Astrocyte of the hippocampus (primary cell): ENCODE data around the gene JOSD2.
"Not testable (repeated sequence)": the region's sequence is repeated elsewhere in the genome, so short reads cannot be mapped to it uniquely, and the experiment has no call there.

ENCODE experiments used
- DNase-seq: peaks from one replicate; pipeline ENCODE4 v3.0.0; 2011; ENCODE audit warnings: low read depth, low spot score

Gene JOSD2

DNA sequence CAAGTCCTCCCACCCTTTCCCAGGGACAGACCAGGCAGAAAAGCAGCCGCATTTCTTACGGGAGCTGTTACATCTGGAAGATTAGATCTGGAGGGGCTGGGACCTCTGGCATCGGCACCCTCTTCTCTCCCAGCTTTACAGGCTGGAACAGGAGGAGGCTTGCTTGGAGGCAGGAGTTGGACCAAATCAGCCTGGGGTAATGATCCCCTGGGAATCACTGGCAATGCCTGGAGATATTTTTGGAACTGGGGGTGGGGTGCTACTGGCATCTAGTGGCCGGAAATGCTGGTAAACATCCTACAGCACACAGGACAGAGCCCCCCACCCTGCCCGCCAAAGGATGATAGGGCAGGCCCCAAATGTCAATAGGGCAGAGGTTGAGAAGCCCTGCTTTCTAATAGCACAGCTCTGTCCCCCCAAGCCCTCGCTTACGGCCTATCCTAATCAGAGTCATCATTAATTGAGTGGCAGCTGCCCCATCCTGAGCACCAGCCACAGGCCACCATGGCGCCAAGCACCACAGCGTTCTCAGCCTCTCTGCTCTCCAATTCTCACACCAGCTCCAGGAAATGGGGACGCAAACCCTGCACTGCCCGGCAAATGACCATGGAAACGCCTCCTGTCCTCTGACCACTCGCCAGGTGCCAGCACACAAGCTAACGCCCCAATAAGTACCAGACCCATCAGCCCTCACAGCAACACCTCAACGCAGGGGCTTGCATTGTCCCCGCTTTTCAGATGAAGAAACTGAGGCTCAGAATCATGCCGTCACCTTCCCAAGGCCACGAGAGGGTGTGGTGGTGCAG is 36.6 kb upstream of the JOSD2 start:
- DNase-seq, result no peak

DNA sequence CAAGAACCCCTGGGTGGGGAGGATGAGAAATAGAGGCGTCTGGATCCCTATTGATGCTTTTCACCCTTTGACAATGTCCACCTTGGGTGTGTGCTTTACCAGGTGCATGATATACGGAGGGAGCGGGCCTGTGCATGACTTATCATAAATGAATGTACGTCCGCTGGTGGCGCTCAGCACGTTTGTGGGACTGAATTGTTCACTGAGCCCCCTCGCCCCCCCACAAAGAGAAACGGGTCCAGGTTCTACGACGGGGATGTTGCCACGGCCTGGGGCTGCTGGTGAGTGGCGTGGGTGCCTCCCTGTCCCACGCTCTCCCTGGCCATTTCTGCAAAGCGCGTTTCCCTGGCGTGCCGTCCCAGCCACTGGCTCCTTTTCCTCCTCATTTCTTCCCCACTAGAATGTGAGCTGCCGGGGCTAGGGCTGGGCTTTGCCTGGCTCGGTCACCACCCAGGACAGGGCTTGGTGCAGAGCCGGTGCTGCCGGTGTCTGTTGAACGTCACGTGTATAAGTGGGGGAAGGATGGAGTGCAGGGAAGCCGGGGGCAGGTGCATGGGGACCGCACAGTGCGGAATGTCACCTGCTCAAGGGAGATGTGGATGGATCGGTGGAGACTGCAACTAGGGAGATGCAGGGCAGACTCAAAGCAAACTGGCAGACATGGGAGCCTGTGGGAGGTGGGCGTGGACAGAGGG is 35.7 kb upstream of the JOSD2 start:
- no peak for DNase-seq

DNA sequence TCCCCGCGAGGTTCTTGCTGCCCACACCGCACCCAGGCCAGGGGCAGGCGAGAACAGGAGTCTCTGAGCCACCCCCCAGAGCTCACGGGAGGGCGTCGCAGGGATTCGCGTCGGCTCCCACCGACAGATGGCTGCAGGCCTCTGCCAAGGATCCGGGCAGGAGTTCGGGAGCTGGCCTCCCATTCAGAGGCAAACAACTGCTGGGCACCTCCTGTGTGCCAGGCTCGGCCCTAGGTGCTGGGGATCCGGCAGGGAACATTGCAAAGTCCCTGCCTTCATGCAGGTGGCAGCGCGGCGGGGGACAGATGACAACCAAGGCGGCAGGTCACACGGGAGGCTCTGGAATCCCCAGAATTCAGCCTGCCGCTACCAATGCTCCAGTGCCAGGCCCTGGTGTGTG is 32.0 kb upstream of the JOSD2 start:
- DNase-seq, result no peak

DNA sequence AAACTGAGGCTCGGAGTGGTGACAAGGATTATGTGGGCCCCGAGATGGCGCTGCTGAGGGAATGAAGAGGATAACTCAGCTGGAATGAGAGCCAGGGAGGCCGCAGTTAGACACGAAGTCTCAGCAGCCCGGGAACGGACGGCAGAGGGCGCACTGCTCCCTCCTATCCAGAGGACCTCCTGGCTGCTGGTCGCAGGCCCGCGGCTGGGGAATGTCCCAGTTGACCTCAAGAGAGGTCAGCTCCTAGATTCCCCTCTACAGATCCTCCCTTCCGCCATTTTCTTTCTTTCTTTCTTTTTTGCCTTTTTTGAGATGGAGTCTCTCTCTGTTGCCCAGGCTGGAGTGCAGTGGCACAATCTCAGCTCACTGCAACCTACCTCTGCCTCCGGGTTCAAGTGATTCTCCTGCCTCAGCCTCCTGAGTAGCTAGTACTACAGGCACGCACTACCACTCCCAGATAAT is 26.8 kb upstream of the JOSD2 start:
- DNase-seq, result peak; percentile 90

DNA sequence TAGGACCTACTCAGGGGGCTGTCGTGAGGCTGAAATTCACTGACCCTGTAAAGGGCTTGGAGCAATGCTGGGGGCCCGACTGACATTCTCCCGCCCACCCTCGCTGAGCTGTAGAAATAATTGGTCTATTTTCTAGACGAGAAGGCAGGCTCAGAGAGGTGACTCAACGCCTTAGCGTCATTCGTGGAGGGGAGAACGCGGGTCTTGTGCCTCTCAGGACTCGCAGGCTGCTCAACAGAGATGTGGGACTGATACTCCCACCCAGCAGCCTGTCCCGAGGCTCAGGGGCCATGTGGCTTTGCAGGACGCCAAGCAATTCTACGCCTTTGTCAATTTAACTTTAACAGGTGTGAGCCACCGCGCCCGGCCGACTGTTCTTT is 26.3 kb upstream of the JOSD2 start:
- no peak for DNase-seq

DNA sequence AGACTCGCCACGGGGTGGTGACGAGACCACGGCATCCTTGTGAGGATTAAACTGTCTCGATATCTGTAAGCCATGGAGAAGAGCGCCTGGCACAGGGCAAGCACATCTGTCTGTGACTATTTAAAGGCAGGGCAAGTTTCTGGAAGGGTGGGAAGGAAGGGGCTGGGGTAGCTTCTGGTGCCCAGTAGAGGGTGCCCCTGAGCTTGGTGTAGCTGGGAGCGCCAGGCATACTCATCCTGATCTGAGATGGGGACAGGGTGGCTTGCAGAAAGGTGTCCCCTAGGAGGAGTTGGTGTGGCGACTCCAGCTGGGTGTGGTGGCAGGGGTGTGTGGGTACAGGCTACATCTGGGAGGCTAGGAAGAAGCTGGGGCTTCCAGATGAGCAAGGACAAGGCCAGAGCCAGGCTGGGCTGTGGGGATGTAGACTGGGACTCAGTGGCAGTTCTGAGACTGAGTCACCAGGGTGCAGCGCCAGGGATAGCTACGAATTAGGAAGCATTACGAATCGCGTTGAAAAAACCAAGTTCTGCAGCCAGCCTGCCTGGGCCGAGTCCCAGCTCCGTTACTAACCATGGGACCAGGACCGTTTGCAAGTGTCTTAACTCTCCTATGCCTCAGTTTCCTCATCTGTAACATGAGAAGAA is 25.8 kb upstream of the JOSD2 start:
- DNase-seq, result no peak

DNA sequence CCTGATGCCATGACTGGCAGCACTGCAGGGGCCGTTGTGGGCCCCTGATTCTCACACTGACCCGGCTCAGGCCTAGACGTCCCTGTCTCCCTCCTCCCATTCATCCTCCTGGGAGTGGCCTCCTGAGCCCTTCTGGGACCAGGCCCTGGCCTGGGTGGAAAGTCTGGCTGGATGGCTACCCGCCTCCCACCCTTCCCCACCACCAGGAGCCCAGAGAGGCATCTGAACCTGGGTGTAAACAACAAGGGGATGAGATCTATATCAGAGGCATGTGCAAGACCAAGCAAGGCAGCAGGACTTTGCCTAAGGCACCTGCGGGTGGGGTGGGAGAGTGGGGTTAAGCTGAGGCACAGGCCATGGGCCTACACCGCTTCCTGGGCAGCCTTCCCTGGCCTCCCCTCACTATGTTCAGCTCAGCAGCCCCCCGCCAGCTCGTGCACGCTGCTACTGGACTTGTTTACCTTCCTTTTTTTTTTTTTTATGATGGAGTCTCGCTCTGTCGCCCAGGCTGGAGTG is 24.7 kb upstream of the JOSD2 start:
- no peak for DNase-seq

DNA sequence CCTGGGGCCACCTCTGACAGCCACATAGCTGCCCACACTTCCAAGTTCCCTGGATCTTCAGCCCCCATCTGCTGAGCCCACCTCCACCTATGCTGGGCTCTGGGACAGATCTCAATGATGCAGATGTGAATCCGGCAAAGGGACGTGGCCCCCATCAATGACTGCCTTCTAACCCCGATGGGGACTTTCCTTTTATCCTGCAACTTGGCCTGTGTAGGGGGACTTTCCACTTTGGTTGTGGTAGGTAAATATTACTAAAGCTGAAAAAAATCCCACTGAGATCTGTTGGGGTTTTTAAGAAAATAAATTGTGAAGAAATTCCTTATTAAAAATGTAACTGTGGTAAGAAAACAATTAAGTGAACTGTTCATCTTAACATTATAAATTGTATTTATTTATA is 23.5 kb upstream of the JOSD2 start:
- DNase-seq, result no peak

DNA sequence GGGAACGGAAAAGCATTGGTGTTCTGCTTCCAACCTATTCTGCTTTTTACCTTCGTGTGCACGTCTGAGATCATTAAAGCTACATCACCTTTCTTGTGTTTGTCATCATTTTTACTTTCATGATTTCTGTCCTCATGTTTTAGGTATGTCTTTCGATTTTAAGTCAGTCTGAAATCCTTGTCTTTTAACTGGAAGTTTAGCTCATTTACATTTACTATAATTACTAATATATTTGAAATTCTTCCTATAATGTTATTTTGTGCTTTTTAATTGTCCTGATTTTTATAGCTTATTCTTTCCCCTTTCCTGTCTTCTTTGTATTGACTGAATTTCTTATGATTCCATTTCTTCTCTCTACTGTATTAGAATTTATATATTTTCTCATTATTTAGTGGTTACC is 22.0 kb upstream of the JOSD2 start:
- no peak for DNase-seq

DNA sequence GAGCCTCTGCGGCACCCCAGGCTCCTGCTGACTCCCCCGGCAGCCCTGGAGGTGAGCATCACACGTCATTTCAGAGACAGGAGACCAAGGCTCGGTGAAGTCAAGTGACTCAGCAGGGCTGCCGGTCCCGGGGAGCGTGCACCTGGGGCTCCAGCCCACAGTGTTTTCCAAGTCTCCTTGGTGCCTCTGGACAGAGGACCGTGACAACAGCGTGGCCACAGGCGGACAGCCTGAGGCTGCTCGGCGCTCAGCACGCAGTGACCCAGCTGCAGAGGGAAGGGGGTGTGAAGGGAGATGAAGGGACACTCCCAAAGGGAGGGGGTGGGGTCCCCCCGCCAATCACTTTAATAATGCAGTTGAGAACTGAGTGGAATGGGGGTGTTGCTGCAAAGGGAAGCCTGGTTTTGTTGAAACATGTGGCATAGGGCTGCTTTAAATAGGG is 20.2 kb upstream of the JOSD2 start:
- DNase-seq, result no peak

DNA sequence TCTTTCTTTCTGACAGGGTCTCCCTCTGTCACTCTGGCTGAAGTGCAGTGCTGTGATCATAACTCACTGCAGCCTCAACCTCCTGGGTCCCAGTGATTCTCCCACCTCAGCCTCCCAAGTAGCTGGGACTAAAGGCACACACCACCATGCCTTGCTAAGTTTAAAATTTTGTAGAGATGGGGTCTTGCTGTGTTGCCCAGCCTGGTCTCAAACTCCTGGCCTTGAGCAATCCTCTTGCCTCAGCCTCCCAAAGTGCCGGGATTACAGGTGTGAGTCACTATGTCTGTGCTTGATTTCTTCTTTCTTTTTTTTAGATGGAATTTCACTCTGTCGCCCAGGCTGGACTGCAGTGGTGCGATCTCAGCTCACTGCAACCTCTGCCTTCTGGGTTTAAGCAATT is 17.1 kb upstream of the JOSD2 start:
- not testable (repeated sequence) for DNase-seq

DNA sequence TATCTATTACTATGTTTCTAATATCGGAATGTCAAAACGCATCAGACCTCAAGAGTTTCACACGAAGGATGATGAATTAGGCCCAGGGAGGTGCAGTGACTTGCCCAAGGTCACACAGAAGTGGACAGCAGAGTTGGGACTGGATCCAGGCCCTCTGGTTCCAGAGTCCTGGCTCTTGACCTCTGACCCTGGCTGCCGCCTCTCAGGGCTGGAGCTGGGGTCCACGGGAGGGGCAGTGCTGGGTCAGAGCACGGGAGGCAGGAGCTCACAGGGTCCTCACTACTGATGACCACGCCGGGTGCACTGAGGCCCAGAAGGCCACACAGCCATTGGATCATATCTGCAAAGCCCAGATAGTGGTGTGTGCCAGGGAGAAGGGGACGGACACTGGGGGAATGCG is 11.9 kb upstream of the JOSD2 start:
- DNase-seq, result no peak

DNA sequence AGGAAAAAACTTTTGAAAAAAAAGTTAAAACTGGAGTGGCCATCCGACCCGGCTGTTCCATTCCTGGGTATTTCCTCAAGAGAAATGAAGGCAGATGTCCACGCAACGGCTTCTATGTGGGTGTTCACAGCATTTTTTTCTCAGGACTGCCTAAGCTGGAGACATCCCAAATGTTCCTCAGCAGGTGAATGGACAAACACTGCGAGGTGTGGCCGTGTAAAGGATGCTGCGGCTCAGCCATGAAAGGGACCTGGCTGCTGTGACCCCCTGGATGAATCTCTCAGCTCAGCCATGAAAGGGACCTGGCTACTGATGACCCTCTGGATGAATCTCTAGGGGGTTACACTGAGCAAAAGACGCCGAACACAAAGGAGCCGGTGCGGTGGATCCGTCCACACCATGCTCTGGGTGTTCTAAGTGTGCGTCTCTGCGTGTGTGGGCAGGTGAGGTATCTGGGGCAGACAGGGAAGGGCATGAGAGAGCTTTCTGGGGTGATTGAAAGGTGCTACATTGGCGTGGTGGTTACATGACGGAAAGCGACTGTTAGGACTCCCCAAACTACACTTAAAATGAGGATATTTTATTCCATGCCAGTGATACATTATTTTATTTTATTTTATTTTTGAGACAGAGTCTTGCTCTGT is 10.0 kb upstream of the JOSD2 start:
- no peak for DNase-seq

DNA sequence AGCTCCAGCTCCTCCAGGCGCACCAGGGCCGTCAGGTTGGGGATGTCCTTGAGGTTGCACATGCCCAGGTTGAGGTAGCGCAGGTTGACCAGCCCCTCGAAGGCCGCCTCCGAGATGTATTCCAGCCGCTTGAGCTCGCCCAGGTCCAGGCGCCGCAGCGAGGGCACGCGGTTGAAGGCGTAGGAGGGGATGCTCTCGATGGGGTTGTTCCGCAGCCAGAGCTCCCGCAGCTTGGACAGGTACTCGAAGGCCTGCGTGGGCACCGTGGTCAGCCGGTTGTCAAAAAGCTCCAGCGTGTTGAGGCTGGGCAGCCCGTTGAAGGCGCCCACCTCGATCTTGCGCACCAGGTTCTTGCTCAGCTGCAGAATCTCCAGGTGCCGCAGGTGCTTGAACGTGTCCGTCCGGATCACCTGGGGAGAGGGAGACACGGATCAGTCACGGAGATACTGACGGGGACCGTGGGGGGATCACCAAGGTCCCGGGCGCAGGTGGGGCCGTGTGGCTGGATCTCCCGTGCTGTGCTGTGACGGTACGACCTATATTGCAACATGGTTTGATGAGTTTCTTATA is 8.1 kb upstream of the JOSD2 start:
- no peak for DNase-seq

DNA sequence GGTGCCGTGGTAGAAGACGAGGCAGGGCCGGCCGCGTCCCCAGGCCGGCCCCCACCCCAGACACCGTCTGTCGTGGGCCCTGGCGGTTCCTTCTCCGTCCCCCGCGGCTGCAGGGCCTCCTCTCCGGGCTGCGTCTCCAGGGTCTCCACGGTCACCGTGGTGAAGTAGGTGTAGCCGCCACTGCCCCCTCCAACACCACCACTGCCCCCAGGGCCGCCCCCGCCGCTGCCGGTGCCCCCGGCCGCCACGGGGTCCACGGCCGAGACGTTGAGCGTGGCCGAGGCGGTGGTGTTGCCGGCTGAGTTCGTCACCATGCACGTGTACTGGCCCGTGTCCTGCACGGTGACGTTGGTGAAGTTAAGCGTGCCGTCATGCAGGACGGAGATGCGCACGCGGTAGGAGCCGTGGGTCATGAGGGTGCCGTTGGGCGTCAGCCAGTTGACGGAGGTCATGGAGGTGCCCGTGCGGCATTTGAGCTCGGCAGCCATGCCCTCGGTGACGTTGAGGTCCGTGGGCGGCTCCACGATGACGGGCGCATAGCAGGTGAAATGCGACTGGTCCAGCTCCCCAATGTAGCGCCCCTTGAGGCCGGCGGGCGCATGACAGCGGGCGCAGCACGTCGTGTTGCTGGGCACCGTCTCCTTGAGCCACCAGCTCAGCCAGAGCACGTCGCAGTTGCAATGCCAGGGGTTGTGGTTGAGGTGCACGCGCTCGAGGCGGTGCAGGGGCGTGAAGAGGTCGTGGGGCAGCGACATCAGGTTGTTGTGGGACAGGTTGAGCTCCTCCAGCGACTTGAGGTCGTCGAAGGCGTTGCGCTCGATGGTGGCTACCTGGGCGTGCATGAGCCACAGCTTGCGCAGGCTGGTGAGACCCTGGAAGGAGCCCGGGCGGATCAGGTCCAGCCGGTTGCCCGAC is 7.4 kb upstream of the JOSD2 start:
- DNase-seq, result no peak

DNA sequence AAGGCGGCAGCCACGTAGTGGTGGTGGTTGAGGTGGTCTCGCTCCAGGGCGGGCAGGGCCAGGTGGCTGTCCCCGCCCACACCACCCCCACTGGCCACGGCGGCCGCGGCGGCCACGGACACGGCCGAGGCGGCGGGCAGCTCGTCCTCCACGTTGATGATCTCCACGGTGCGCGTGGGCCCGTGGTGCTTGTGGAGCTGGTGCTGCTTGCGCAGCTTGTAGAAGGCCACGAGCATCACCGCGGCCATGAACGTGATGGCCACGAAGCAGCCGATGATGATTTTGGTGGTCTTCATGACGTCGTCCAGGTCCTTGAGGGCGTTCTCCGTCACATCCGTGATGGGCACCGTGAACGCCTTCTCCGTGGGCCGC is 6.7 kb upstream of the JOSD2 start:
- DNase-seq, result no peak

DNA sequence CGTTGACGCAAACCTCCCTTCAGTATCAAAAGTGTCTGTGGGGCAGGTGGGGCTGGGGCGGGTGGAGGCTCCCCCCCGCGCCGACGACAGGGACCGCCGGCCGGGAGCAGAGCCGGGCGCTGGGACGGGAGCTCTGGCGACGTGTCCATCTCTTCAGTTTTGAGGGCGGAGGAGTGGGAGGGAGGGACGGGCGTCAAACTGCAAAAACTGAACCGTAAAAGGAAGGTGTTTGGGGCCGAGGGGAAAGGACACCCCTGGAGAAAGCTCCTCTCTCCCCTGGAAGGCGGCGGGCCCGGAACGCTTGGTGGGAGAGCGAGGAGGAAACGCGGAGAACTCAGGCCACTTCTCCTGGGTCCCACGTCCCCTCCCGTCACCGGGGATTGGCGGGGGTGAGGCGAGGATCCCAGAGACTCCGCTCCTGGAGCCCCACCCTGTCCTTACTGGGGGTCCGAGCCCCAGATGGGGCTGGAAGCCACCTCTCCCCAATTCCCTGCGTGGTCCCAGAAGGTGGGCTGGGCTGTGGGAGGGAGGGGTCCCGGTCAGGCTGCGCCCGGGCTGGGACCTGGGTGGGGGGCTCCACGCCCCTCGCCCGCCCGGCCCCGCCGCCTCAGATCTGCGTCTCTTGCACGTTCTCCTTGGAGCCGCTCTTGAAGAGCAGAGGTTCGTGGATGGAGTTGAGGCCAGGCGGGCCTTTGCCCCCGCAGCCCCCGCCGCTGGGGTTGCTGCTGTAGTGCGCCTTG is 6.1 kb upstream of the JOSD2 start:
- no peak for DNase-seq

DNA sequence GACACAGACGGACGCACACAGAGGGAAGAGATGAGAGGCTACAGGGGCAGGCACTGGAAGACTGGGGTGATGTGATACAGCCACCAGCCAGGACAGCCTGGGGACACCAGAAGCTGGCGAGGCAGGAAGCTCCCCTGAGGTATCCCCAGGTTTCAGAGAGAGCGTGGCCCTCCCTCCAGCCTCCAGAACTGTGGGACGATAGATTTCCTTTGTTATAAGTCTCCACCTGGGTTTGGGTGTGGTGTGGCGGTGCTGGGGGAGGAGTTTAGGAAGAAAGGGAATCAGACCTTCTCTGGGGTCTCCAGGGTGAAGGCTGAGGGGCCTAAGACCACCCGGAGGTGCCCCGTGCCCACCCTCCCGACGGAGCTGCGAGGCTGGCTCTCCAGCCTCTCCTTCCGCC is 5.5 kb upstream of the JOSD2 start:
- no peak for DNase-seq

DNA sequence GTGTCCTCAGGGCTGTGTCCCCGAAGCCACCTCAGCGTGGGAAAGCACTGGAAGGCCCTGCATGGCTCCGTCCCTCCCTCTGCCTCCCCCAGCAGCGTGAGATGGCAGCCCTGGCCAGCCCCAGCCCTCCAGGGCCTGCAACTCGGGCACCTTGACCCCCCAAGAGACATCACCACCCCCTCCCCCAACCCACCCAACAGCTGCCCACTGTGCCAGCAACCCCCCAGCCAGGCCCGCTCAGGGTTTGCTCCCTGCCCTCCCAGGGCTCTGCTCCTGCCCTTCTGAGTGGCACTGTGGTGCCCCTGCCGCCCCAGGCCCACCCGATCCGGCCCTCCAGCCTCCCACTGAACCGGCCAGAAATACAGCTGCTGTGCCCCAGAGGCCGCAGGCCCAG is 4.2 kb upstream of the JOSD2 start:
- DNase-seq, result no peak
